GM12892 (cell line): ENCODE results near the gene CDY2A.
"Not testable (repeated sequence)": the region's sequence is repeated elsewhere in the genome, so short reads cannot be mapped to it uniquely, and the experiment has no call there.

Source experiments
- POLR2A ChIP-seq: IDR thresholded peaks from 2 replicates; pipeline ENCODE4 v1.6.1; 2011; ENCODE audit warnings: low read depth, low read length, control low read depth
- POLR2AphosphoS5 ChIP-seq: IDR thresholded peaks from 2 replicates; pipeline ENCODE4 v1.6.1; 2011; ENCODE audit warnings: low read depth, low read length, control low read depth

- not testable (repeated sequence) for TF ChIP-seq POLR2A, POLR2AphosphoS5
Observed at GRCh38 chrY:18034864-18035263, 9.3 kb downstream of the CDY2A start.
